Tongue (tissue), 2 donors: ENCODE results near the gene SLC25A47. TPM values are rescaled to one million over a fixed set of nuclear protein-coding genes. Genes with fewer than 3 reads are reported as not detected.

Source experiments
- DNase-seq: peaks from one replicate; pipeline ENCODE4 v3.0.0-alpha.2; 2015
- total RNA-seq: library from RNA; depleted of rRNA; stranded (reverse); fragments of >200 nt; gene quantifications from one replicate; pipeline ENCODE4 v1.2.3, GENCODE V29; 2014

Gene SLC25A47
- total RNA-seq, 1 donor from 2014 or later, result not detected

DNA sequence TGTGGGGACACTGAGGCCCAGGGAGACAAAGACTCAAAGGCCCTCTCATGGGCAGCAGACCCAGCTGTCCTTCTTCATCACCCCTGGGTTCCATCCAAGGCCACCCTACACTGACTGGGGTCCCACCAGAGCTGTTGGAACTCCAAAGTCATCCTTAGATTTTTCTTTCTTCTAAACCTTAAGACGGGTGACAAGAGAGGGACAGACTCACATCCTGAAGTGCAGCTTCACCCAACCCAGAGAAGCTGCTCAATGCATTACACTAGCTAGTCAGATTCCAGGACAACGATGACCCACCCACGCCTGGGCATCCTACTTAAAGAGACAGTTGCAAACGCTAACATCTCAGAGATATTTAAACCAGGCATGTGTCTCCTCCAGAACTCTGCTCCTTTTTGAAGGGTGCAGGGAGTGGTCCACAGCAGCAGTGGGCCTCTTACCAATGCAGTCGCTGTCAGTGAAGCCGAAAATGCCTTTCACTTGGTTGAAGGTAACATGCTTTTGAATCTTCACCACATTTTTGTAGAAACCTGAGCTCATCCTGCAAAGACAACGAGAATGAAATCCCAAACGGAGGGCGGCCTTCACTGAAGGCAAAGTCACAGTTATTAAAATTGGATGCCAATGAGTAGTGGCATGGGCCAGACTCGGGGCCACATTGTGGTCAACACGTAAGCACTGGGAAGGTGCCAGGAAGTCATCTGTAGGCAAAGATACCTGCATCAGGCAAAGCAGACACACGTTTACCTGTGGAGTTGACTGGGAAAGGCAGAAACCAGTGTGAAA lies 23.4 kb downstream of the SLC25A47 start:
- DNase-seq, result no peak

DNA sequence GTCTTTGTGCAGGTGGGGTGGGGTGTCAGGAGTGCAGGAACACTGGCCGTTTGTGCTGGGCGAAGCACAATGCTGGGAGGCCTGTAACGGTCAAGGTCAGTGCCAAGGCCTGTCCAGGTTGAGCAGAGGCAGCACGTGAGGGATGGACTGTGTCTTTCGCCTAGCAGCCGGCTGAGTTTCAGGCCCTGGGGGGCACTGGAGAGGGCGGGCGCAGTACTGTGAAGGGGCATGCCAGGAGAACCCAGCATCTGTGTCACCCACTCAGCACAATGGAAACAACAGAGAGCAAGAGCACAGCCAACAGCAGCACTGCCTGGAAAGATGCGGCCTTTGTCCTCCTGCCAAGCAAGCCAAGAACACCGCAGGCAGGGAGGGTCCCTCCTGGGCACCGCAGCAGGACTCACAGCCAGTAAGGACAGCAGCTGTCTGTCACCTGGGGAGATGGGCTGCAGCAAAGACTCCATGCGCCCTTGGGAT lies 25.2 kb downstream of the SLC25A47 start:
- no peak for DNase-seq

- DNase-seq, result no peak
These were observed 25.9 kb downstream of the SLC25A47 start for GRCh38 chr14:100348784-100349685.

GRCh38 chr14:100350276-100350926 lies 27.3 kb downstream of the SLC25A47 start:
- DNase-seq, result no peak

DNA sequence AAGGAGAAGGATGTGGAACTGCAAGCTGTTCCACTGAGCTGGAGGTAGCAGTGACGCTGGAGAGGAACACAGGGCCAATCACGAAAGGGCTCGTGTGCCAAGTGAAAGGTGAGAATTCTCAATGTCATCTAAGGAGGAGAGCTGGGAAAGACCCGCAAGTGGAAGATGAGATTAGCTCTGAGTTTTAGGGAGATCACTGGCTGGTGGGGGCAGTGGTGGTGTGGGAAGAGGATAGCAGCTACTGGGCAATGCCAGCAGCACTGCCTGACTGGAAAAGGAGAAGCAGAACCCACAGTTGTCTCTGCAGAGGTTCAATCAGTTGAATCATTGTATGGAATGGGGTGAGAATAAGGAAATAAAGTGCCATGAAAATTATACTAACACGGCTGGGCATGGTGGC lies 27.8 kb downstream of the SLC25A47 start:
- DNase-seq, result no peak

- no peak for DNase-seq
These were observed 35.3 kb downstream of the SLC25A47 start for GRCh38 chr14:100358396-100358795.

- no peak for DNase-seq
These were observed 36.0 kb downstream of the SLC25A47 start for GRCh38 chr14:100359111-100359510.

DNA sequence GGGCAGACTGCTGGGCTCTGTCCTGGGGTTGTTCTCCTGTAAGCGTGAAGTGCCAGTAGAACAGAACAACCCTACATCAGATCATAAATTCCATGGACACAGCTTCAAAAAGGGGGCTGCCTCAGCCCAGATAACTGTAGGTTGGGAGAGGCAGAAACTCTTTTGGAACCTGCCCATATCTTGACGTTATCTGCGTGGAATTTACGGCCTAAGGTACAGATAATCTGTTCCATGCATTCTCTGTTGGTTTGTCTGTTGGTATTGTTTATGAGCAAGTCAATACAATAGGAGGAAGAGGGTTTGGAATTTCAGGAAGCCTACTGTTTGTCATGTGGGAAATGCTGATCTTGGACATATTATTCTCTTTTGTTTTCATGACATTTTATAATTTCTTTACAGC lies 36.7 kb downstream of the SLC25A47 start:
- DNase-seq, result no peak

GRCh38 chr14:100361626-100362025 lies 38.5 kb downstream of the SLC25A47 start:
- no peak for DNase-seq

DNA sequence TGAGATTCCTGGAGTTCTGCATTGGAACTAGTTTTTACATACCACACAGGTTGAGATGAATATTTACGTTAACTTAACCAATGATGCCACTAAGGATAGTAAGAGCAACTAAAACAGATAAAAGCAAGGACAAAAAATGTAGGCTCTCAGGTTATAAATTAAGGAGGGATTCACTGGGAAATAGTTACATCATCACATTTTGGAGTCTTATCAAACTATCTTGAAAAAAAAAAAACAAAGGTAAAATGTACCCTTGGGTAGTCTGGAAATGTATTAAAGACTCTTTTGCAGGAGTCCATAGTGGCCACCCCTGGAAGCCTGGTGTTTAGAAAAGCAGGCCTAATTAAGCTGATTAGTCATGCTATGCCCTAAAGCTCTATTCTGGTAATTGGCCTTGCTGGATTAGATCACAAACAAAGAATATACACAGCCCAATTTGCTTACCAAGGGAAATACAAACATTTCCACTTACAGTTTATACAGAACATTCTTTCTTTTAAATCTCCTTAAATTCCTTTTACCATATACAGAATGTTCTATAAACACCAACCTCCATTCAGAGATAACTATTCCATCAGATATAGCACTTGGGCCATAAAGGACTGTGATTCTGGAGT lies 39.3 kb downstream of the SLC25A47 start:
- no peak for DNase-seq

GRCh38 chr14:100363053-100363452 lies 39.9 kb downstream of the SLC25A47 start:
- DNase-seq, result no peak

DNA sequence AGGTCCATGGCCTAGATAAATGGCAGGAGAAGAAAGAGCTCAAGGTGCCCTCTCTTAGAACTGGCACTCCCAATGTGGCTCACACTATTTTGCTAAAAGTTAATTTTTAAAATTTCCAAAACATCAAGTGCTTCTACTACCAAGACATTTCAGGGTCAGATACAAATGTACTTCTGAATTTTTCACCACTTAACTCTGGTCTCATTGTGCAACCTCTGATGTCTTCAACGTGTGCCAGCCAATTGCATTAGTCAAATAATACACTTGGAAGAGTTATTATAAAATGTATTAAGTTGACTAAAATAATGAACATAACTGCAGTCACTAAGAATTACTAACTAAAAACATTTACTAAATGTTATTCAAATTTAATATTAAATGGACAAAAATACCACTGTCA lies 41.3 kb downstream of the SLC25A47 start:
- no peak for DNase-seq

DNA sequence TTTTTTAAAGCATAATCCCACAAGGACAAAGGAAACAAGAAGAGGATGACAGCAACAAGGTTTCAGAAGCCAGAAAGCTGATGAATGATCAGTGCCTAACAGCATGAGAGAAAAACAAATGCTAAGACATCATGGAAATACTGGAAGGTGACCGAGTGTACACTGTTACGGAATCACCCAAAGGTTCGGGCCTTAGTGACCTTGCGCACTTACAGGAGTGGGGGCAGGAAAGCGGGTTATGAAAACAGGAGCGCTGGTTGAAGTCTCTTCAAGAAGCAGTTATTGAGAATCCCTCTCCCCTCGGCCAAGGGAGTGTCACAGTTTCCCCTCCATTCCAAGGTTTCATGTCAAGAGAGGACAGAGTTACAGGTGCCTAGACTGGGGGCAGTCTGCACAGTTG lies 42.6 kb downstream of the SLC25A47 start:
- no peak for DNase-seq

GRCh38 chr14:100369019-100369418 lies 45.9 kb downstream of the SLC25A47 start:
- DNase-seq, result no peak

DNA sequence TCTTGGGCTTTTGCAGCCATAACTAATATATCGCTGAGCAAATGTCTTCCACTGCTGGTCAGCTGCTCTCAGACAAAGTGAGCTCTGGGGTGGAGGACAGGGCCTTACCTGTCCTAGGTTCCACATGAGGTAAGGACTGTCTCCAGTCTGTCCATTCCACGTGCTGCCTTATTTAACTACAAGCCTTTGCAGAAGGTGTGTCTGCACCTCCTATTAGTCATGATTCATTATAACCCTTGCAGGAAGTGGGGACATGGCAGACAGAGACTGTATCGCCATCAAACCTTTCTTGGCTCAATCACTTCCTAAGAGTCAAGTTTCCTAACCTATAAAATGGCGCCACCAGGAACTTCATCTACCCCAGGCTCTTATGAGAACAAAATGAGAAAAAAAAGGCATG lies 46.9 kb downstream of the SLC25A47 start:
- DNase-seq, result no peak

DNA sequence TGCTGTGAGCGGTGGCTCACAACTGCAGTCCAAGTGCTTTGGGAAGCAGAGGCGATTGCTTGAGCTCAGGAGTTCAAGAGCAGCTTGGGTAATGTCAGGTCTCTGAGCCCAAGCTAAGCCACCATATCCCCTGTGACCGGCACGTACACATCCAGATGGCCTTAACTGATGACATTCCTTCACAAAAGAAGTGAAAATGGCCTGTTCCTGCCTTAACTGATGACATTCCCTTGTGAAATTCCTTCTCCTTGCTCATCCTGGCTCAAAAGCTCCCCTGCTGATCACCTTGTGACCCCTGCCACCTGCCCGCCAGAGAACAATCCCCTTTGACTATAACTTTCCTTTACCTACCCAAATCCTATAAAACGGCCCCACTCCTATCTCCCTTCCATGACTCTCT lies 48.6 kb downstream of the SLC25A47 start:
- no peak for DNase-seq

- no peak for DNase-seq
These were observed 49.4 kb downstream of the SLC25A47 start for GRCh38 chr14:100372357-100373048.

DNA sequence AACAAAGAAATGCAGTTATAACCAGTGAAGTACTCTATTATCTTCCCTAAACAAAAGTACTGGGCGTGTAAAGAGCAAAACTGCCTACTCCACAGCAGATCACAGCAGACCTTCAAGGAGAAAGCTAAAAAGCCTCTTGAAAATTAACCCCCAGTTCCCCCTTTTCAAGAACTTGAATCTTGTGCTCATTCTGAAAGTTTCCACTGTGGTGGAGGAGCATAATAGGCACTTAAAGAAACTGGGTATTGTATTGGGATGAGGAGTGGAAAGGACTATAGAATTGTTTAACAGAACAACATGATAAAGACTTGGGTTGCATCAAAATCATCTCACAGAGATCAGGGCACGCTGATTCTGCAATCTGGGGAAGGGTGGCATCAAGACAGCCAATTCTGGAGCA lies 51.1 kb downstream of the SLC25A47 start:
- no peak for DNase-seq

DNA sequence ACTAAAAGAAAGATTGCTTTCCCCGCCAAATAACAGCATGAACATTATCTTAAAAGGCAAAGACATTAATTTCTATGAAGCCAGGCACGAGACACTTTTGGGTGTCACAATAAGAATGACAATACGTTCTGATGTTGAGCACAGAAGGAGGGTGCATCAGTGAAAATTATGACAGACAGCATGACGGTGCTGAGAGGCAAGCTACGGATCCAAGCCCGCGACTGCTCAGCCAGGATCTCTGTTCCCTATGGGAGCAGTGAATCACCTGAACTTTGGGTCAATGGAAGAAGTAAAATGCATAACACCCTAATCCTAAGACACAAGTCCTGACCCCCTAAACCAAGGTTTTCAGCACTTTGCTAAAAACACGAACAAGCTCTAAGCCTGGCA lies 51.7 kb downstream of the SLC25A47 start:
- no peak for DNase-seq

- peak; percentile 43 for DNase-seq
These were observed 52.3 kb downstream of the SLC25A47 start for GRCh38 chr14:100375266-100375962.
